ENCODE data around the gene AFF3. TPM values are rescaled to one million over a fixed set of nuclear protein-coding genes. Genes with fewer than 3 reads are reported as not detected.

Gene AFF3
- total and polyA plus RNA-seq, 2 donors (not counting 3 experiments of a cell fraction or from before 2014, with no cell fraction given) = 0.06 to 0.07 TPM

DNA sequence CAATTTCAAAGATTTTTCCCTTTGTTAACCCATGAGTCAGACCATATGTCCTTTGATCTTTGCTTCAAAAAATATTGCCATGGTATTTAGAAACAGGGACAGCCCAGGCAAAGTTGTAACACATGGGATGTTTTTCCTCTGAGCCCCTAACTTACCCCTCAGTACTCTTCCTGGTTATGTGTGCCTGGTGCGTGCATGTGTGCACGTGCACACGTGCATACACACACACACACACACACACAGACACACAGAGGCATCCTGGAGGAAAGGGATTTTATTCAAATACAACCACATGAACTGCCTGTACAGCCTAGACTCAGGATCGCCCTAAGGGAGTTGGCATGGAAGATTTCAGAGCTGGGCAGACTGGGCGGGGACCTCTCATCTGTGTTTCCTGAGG is 5.1 kb downstream of the AFF3 start:
- POLR2A ChIA-PET = no interaction called here
- Histone ChIP-seq H3K27me3 (ENCODE audit: control insufficient read depth in 2 of 2, insufficient read depth in 2 of 2, low read length in 2 of 2) (no peaks in the 10 kb centered on the region), H3K36me3 (ENCODE audit: control insufficient read depth in 2 of 2, extremely low read depth in 1 of 2, insufficient read depth in 2 of 2, low read length in 2 of 2) (no peaks in the 10 kb centered on the region), H3K4me1 (ENCODE audit: control insufficient read depth, extremely low read depth, insufficient read depth, low read length) (no peaks in the 10 kb centered on the region), H4K20me1 (replicated peaks; ENCODE audit: control insufficient read depth, extremely low read depth, insufficient read depth, low read length) (no peaks in the 10 kb centered on the region), H2AFZ (ENCODE audit: low read depth, low read length) (no peak overlapping the region), H3K27ac (ENCODE audit: insufficient read depth, low read depth, low read length) (no peak overlapping the region), H3K4me2 (ENCODE audit: insufficient read depth, low read length) (no peak overlapping the region), H3K4me3 (replicated peaks in 1 of 3; ENCODE audit: insufficient read depth in 1 of 3, low read depth in 1 of 3, low read length in 3 of 3) (no peak overlapping the region), H3K9me3 (replicated peaks; ENCODE audit: control insufficient read depth, insufficient read depth, low read length) (no peaks in the 10 kb centered on the region), H3K9ac (replicated peaks; ENCODE audit: extremely low read depth, insufficient read depth, low read length) (no peak overlapping the region), H3K79me2 (ENCODE audit: control insufficient read depth, insufficient read depth, low read length) (no peaks in the 10 kb centered on the region), H3K9me1 (replicated peaks; ENCODE audit: control insufficient read depth, extremely low read depth, insufficient read depth, low read length) (no peaks in the 10 kb centered on the region)
- FAIRE-seq (no peak), DNase-seq (ENCODE audit: low read depth, low spot score) (no peak)
- intact Hi-C loops (cut with micrococcal nuclease) = no loop called here
- dilution Hi-C loops (cut with MboI; ENCODE audit: extremely low pct_ligation_motif_present, low sequenced_read_pairs) = no loop called here
- no TSS peak for BruUV-seq (replicated peaks)
- no peak for TF ChIP-seq EZH2 (IDR thresholded peaks at IDR 0.05; ENCODE audit: borderline replicate concordance, low read depth, low read length, severe bottlenecking)
- TF ChIP-seq, protein P1, sequence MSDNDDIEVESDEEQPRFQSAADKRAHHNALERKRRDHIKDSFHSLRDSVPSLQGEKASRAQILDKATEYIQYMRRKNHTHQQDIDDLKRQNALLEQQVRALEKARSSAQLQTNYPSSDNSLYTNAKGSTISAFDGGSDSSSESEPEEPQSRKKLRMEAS (IDR thresholded peaks at IDR 0.05; ENCODE audit: insufficient read depth, insufficient read length) = no peak
- CTCF ChIA-PET = no interaction called here

DNA sequence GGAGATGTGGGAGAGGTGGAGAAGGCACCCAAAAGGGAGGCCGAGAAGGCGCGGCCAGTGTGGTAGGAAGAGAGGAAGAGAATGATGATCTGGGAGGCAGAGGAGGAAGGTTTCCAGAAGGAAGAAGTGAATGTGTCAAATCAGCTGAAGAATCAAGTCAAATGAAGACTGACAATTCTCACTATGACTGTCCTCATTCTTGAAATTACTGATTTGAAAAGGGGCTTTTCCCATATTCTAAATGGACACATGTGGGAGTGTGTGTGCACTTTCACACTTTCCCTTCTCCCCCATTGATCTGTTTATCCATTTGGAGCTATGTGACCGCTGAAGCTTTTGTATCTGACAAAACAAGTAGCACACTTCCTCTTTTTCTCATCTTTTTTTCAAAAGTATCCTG is 6.1 kb downstream of the AFF3 start:
- DNase-seq (ENCODE audit: low read depth, low spot score) (no peak), FAIRE-seq (no peak)
- dilution Hi-C loops (cut with MboI; ENCODE audit: extremely low pct_ligation_motif_present, low sequenced_read_pairs) (no loop called here), intact Hi-C loops (cut with micrococcal nuclease) (no loop called here)
- Histone ChIP-seq H2AFZ (ENCODE audit: low read depth, low read length) (no peak overlapping the region), H3K9ac (replicated peaks; ENCODE audit: extremely low read depth, insufficient read depth, low read length) (no peak overlapping the region), H3K79me2 (ENCODE audit: control insufficient read depth, insufficient read depth, low read length) (no peaks in the 10 kb centered on the region), H3K4me2 (ENCODE audit: insufficient read depth, low read length) (no peak overlapping the region), H3K36me3 (ENCODE audit: control insufficient read depth in 2 of 2, extremely low read depth in 1 of 2, insufficient read depth in 2 of 2, low read length in 2 of 2) (no peaks in the 10 kb centered on the region), H3K9me3 (replicated peaks; ENCODE audit: control insufficient read depth, insufficient read depth, low read length) (no peaks in the 10 kb centered on the region), H3K9me1 (replicated peaks; ENCODE audit: control insufficient read depth, extremely low read depth, insufficient read depth, low read length) (no peaks in the 10 kb centered on the region), H3K27ac (ENCODE audit: insufficient read depth, low read depth, low read length) (no peak overlapping the region), H4K20me1 (replicated peaks; ENCODE audit: control insufficient read depth, extremely low read depth, insufficient read depth, low read length) (no peaks in the 10 kb centered on the region), H3K4me1 (ENCODE audit: control insufficient read depth, extremely low read depth, insufficient read depth, low read length) (no peaks in the 10 kb centered on the region), H3K4me3 (replicated peaks in 1 of 3; ENCODE audit: insufficient read depth in 1 of 3, low read depth in 1 of 3, low read length in 3 of 3) (no peak overlapping the region), H3K27me3 (ENCODE audit: control insufficient read depth in 2 of 2, insufficient read depth in 2 of 2, low read length in 2 of 2) (no peaks in the 10 kb centered on the region)
- no TSS peak for BruUV-seq (replicated peaks)
- no peak for TF ChIP-seq MYC (IDR thresholded peaks at IDR 0.05; ENCODE audit: low read depth, low read length)
- TF ChIP-seq CTCF (IDR thresholded peaks at IDR 0.05; ENCODE audit: extremely low read depth in 1 of 2, insufficient read depth in 1 of 2, low read depth in 1 of 2, low read length in 2 of 2) = no peak
- no peak for TF ChIP-seq EZH2 (IDR thresholded peaks at IDR 0.05; ENCODE audit: borderline replicate concordance, low read depth, low read length, severe bottlenecking)
- TF ChIP-seq, protein P1 (IDR thresholded peaks at IDR 0.05; ENCODE audit: insufficient read depth, insufficient read length) = no peak
- no peak for TF ChIP-seq JUN (IDR thresholded peaks at IDR 0.05; ENCODE audit: borderline replicate concordance, insufficient read depth, insufficient read length, low read depth)
- TF ChIP-seq FOS (IDR thresholded peaks at IDR 0.05; ENCODE audit: borderline replicate concordance, insufficient read depth, low read length) = no peak
- no peak for TF ChIP-seq GATA2 (IDR thresholded peaks at IDR 0.05; ENCODE audit: insufficient read depth, insufficient read length, low read depth, low read length)
- TF ChIP-seq POLR2A (IDR thresholded peaks at IDR 0.05; ENCODE audit: low read depth, low read length) = no peak
- no peak for TF ChIP-seq POLR2AphosphoS5 (IDR thresholded peaks at IDR 0.05; ENCODE audit: insufficient read depth, low read depth, low read length)
- POLR2A ChIA-PET = no interaction called here
- CTCF ChIA-PET = interaction anchor here (1.2 kb wide), 1 partner anchor 317 kb away, joined by 3 read pairs; no protein-coding TSS in a partner anchor
